ENCODE results near the gene ABCB8. TPM values are rescaled to one million over a fixed set of nuclear protein-coding genes. Genes with fewer than 3 reads are reported as not detected.

Gene ABCB8
- total RNA-seq, 4 donors from 2014 or later: 25.5 to 39.4 (median 31.6) TPM

- ATAC-seq (ENCODE audit: low FRiP score) (no peak), DNase-seq (ENCODE audit: low spot score) (no peak)
- no peak for TF ChIP-seq CTCF (IDR thresholded peaks at IDR 0.05)
Measured at GRCh38 chr7:151005566-151005965, 22.7 kb upstream of the ABCB8 start.

GRCh38 chr7:151006590-151007300, 21.5 kb upstream of the ABCB8 start:
- no peak for ATAC-seq (ENCODE audit: low FRiP score)
- no peak for DNase-seq (ENCODE audit: low spot score)
- TF ChIP-seq CTCF (IDR thresholded peaks at IDR 0.05): no peak

DNA sequence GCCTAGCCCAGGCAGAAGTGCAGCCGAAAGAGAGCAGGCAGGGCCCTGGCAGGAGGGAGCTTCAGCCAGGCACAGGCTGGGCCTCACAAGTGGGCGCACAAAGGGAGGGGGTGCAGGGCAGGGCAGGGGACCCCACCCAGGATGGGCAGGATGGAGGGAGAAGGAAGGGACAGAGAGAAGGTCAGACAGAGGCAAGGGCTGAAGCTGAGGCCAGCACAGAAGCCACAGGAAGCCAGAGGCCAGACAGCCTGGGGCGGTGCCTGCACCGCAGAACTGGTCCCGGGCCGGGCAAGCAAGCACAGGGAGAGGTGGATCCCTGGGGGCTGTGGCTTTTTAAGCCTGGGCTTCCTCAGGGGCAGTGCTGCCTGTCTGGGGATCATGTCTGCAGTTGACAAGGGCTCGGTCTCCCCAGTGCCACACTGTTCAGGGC, 20.8 kb upstream of the ABCB8 start:
- no peak for ATAC-seq (ENCODE audit: low FRiP score)

GRCh38 chr7:151008143-151008510, 20.1 kb upstream of the ABCB8 start:
- DNase-seq (ENCODE audit: low spot score): no peak
- no peak for TF ChIP-seq CTCF (IDR thresholded peaks at IDR 0.05)
- ATAC-seq (ENCODE audit: low FRiP score): no peak

More for the DNA sequence above, 20.8 kb upstream of the ABCB8 start:
- TF ChIP-seq CTCF (IDR thresholded peaks at IDR 0.05): no peak
- no peak for DNase-seq (ENCODE audit: low spot score)

- peak; percentile 50 for ATAC-seq (ENCODE audit: low FRiP score)
- peak; percentile 44 for DNase-seq (ENCODE audit: low spot score)
- peak in 1 of 3 donors; percentile 10 for TF ChIP-seq CTCF (IDR thresholded peaks at IDR 0.05)
Measured at GRCh38 chr7:151008511-151009323, 19.5 kb upstream of the ABCB8 start.

GRCh38 chr7:151009327-151010036, 18.8 kb upstream of the ABCB8 start:
- no peak for ATAC-seq (ENCODE audit: low FRiP score)
- no peak for DNase-seq (ENCODE audit: low spot score)

More at GRCh38 chr7:151009327-151010036, 18.8 kb upstream of the ABCB8 start:
- TF ChIP-seq CTCF (IDR thresholded peaks at IDR 0.05): no peak
